COLO668 (cell line): ENCODE measurements around the gene ABHD4.

Experiments
- DNase-seq: peaks from one replicate; lab custom pipeline; 2025; ENCODE audit not compliant: unreplicated experiment; lab: John Stamatoyannopoulos, UW

Gene ABHD4

GRCh38 chr14:22660654-22661053, 62.6 kb downstream of the ABHD4 start:
- DNase-seq, result no peak
